ENCODE results near the gene TEX50. TPM values are rescaled to one million over a fixed set of nuclear protein-coding genes. Genes with fewer than 3 reads are reported as not detected.
"Not testable (repeated sequence)": the region's sequence is repeated elsewhere in the genome, so short reads cannot be mapped to it uniquely, and the experiment has no call there.

Gene TEX50
- total RNA-seq, 2 experiments from 2014 or later: not detected

DNA sequence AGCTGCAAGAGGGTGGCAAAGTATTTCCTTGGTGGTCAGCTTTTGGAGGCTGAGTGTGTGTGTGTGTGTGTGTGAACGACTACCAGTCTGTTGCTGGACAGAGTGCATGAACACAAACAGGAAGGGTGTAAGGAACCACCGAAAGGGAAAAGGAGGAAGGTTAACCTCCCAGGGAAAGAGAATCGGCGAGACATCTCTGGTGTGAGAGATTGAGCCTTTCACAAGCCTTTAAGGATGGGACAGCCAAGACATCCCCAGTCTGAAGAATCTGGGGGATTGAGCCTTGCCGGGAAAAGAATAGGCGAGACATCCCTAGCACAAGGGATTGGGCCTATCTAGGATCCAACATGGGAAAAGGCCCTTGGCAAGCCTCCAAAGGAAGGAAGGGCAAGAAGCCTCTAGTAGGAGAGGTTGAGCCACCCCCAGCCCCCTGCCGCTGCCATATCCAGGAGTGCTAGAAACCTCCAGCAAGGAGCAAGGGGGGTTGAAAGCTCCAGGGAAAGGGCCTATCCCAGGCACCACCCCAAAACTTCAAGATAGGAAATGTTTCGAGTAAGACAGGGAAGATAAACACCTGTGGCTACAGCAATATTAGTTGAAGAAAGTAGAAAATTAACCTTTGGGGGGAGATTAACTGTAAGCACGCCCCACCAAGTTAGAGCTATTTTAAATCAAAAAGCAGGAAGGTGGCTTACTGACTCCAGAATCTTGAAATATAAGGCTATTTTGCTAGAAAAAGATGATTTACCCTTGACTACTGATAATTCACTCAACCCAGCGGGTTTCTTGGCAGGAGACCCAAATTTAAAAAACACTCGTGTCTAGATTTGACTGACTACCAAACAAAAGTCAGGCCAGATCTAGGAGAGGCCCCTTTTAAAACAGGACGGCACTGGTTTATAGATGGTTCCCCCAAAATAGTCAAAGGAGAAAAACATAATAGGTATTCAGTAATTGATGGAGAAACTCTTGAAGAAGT is 3.2 kb downstream of the TEX50 start:
- DNase-seq: no peak
- Mint-ChIP-seq H3K4me1 (no peaks in the 10 kb centered on the region), H3K9me3 (peaks cover 3% of the 10 kb centered on the region), H3K4me3 (no peak overlapping the region), H3K27me3 (peaks cover 10% of the 10 kb centered on the region), H3K27ac (no peak overlapping the region), H3K36me3 (ENCODE audit: low read depth) (no peaks in the 10 kb centered on the region)
- POLR2A ChIA-PET: no interaction called here
- CTCF ChIA-PET: no interaction called here

GRCh38 chr1:173639102-173639501 is 4.0 kb downstream of the TEX50 start:
- no peaks in the 10 kb centered on the region for H3K36me3 Mint-ChIP-seq (ENCODE audit: low read depth)
- no peak for DNase-seq
- H3K9me3 Mint-ChIP-seq: peaks cover 3% of the 10 kb centered on the region
- no peaks in the 10 kb centered on the region for H3K4me1 Mint-ChIP-seq
- POLR2A ChIA-PET: no interaction called here
- H3K27me3 Mint-ChIP-seq: peaks cover 9% of the 10 kb centered on the region
- no peak overlapping the region for H3K27ac Mint-ChIP-seq
- CTCF ChIA-PET: no interaction called here
- H3K4me3 Mint-ChIP-seq: no peak overlapping the region

DNA sequence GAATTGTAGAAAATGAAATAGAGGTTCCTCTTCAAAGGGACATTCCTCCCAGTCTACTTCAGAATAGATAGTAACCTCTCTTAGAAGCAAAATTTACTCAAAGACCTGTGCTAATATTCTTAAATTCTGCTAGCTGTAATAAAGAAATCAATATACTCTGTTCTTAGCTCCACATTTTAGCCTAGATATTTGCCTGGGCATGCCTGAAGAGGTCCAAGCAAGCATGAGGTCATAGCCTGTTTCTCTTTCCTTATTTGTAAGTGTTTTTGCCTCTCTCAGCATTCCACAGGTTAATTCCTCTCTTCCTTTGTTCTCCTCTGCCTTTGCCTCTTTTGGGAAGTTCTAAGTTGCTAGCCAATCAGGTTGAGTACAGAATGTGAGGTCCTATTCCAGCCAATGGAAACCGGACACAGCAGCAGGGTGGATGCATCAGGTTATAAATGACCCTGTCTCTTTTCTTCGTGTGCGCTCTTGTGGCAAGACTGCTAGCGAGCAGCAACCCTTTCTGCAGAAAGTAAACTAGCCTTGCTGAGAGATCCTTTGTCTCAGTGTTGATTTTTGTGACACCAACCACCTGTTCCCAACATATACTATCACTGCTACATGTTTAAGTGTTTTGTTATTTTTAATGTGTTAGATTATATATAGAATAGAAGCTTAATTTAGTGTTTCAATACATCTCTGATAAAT is 7.5 kb downstream of the TEX50 start:
- H3K4me1 Mint-ChIP-seq; H3K27me3 Mint-ChIP-seq; H3K4me3 Mint-ChIP-seq; H3K27ac Mint-ChIP-seq; H3K36me3 Mint-ChIP-seq (ENCODE audit: low read depth); H3K9me3 Mint-ChIP-seq; POLR2A ChIA-PET; DNase-seq: not testable (repeated sequence)
- CTCF ChIA-PET: interaction anchor here (0.6 kb wide), 1 partner anchor 617 kb away, joined by 3 read pairs; no protein-coding TSS in a partner anchor

GRCh38 chr1:173646656-173647055 is 11.5 kb downstream of the TEX50 start:
- Mint-ChIP-seq H3K27ac (no peak overlapping the region), H3K4me1 (no peaks in the 10 kb centered on the region), H3K27me3 (peaks cover 14% of the 10 kb centered on the region), H3K9me3 (no peaks in the 10 kb centered on the region), H3K36me3 (ENCODE audit: low read depth) (no peaks in the 10 kb centered on the region), H3K4me3 (no peak overlapping the region)
- no peak for DNase-seq
- ChIA-PET CTCF (interaction anchor here (1.5 kb wide), 1 partner anchor 10 kb away, joined by 4 read pairs; no protein-coding TSS in a partner anchor), POLR2A (no interaction called here)

GRCh38 chr1:173648880-173649605 is 13.9 kb downstream of the TEX50 start:
- H3K9me3 Mint-ChIP-seq: no peaks in the 10 kb centered on the region

GRCh38 chr1:173660306-173660705 is 25.2 kb downstream of the TEX50 start:
- CTCF ChIA-PET: no interaction called here
- DNase-seq: no peak
- H3K4me3 Mint-ChIP-seq: no peak overlapping the region
- H3K27me3 Mint-ChIP-seq: peaks cover 10% of the 10 kb centered on the region
- H3K4me1 Mint-ChIP-seq: no peaks in the 10 kb centered on the region
- H3K27ac Mint-ChIP-seq: no peak overlapping the region
- H3K36me3 Mint-ChIP-seq (ENCODE audit: low read depth): no peaks in the 10 kb centered on the region
- POLR2A ChIA-PET: no interaction called here
- H3K9me3 Mint-ChIP-seq: no peaks in the 10 kb centered on the region

More at GRCh38 chr1:173648880-173649605, 13.9 kb downstream of the TEX50 start:
- Mint-ChIP-seq H3K36me3 (ENCODE audit: low read depth) (no peaks in the 10 kb centered on the region), H3K27me3 (peaks cover 30% of the 10 kb centered on the region), H3K4me3 (no peak overlapping the region), H3K4me1 (no peaks in the 10 kb centered on the region), H3K27ac (no peak overlapping the region)
- no peak for DNase-seq
- ChIA-PET CTCF (no interaction called here), POLR2A (no interaction called here)

GRCh38 chr1:173661271-173661670 is 26.1 kb downstream of the TEX50 start:
- no peaks in the 10 kb centered on the region for H3K4me1 Mint-ChIP-seq
- peaks cover 10% of the 10 kb centered on the region for H3K27me3 Mint-ChIP-seq
- H3K4me3 Mint-ChIP-seq: no peak overlapping the region

GRCh38 chr1:173661763-173662162 is 26.6 kb downstream of the TEX50 start:
- POLR2A ChIA-PET: no interaction called here

More at GRCh38 chr1:173661271-173661670, 26.1 kb downstream of the TEX50 start:
- DNase-seq: no peak
- POLR2A ChIA-PET: no interaction called here
- CTCF ChIA-PET: no interaction called here
- H3K27ac Mint-ChIP-seq: no peak overlapping the region
- no peaks in the 10 kb centered on the region for H3K9me3 Mint-ChIP-seq
- H3K36me3 Mint-ChIP-seq (ENCODE audit: low read depth): no peaks in the 10 kb centered on the region

GRCh38 chr1:173663159-173663558 is 28.0 kb downstream of the TEX50 start:
- ChIA-PET POLR2A (no interaction called here), CTCF (interaction anchor here (0.6 kb wide), 1 partner anchor 467 kb away, joined by 3 read pairs; no protein-coding TSS in a partner anchor)
- DNase-seq: no peak
- H3K9me3 Mint-ChIP-seq: no peaks in the 10 kb centered on the region
- peaks cover 16% of the 10 kb centered on the region for H3K27me3 Mint-ChIP-seq
- no peaks in the 10 kb centered on the region for H3K36me3 Mint-ChIP-seq (ENCODE audit: low read depth)
- H3K27ac Mint-ChIP-seq: no peak overlapping the region
- H3K4me3 Mint-ChIP-seq: no peak overlapping the region
- no peaks in the 10 kb centered on the region for H3K4me1 Mint-ChIP-seq

More at GRCh38 chr1:173661763-173662162, 26.6 kb downstream of the TEX50 start:
- CTCF ChIA-PET: no interaction called here
- Mint-ChIP-seq H3K4me1 (no peaks in the 10 kb centered on the region), H3K36me3 (ENCODE audit: low read depth) (no peaks in the 10 kb centered on the region), H3K27me3 (peaks cover 10% of the 10 kb centered on the region), H3K9me3 (no peaks in the 10 kb centered on the region), H3K4me3 (no peak overlapping the region), H3K27ac (no peak overlapping the region)
- no peak for DNase-seq

DNA sequence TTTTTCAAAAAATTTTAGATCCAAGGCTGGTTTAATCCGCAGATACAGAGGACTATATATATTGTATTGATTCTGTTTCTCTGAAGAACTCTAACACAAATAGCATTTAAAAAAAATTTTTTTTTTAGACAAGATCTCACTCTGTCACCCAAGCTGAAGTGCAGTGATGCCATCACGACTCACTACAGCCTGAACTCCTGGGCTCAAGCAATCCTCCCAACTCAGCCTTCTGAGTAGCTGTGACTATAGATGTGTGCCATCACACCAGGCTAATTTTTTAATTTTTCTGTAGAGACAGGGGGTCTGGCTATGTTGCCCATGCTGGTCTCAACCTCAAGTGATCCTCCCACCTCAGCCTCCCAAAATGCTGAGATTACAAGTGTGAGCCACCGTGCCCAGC is 31.5 kb downstream of the TEX50 start:
- POLR2A ChIA-PET: no interaction called here
- Mint-ChIP-seq H3K27me3 (peaks cover 29% of the 10 kb centered on the region), H3K36me3 (ENCODE audit: low read depth) (no peaks in the 10 kb centered on the region), H3K27ac (no peak overlapping the region), H3K9me3 (no peaks in the 10 kb centered on the region), H3K4me3 (no peak overlapping the region), H3K4me1 (peaks cover 15% of the 10 kb centered on the region)
- CTCF ChIA-PET: no interaction called here
- DNase-seq: no peak

DNA sequence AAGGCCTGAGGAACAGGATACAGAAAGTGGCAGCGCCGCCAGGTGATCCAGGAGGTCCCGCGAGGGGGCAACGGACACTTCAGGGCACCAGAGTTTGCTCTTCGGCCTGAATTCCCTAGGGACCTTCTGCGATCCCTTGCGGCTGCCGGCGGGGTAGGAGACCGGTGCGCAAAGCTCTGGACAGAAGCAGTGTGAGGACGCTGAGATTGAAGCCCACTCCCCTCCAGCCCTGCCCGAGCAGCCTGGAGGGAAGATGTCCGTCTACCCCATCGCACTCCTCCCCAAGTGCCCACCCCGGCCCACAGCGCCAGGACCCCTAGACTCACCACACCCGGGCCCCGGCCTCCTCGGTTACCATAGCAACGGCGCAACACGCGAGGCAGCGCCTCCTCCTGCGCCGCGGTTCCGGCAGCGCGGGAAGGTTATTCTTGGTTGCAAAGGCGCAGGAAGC is 34.4 kb downstream of the TEX50 start, which contains the start of gene ANKRD45:
Gene ANKRD45, minus strand, starts transcription at position 361 of the 451 bp plus-strand sequence. CDS start 10,433 bp downstream, outside the sequence.
- ChIA-PET POLR2A (no interaction called here), CTCF (no interaction called here)
- peak within 1 kb of the TSS; percentile 51 for H3K4me3 Mint-ChIP-seq
- H3K9me3 Mint-ChIP-seq: no peaks in the 10 kb centered on the region
- H3K36me3 Mint-ChIP-seq (ENCODE audit: low read depth): no peaks in the 10 kb centered on the region
- peaks cover 15% of the 10 kb centered on the region for H3K4me1 Mint-ChIP-seq
- peaks cover 28% of the 10 kb centered on the region for H3K27me3 Mint-ChIP-seq
- peak; percentile 31 for DNase-seq
- no peak within 1 kb of the TSS for H3K27ac Mint-ChIP-seq

DNA sequence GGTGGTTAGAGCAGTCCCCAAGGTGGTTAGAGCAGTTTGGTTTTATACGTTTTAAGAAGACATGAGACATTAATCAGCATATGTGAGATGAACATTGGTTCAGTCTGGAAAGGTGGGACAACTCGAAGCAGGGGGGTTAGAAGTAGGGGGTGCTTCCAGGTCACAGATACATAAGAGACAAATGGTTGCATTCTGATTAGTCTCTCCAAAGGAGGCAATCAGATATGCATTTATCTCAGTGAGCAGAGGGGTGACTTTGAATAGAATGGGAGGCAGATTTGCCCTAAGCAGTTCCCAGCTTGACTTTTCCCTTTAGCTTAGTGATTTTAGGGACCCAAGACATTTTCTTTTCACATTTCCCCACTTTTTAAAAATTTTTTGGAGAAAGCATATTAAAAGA is 39.4 kb downstream of the TEX50 start:
- peaks cover 21% of the 10 kb centered on the region for H3K27me3 Mint-ChIP-seq
- H3K36me3 Mint-ChIP-seq (ENCODE audit: low read depth); H3K4me1 Mint-ChIP-seq; H3K27ac Mint-ChIP-seq; CTCF ChIA-PET; POLR2A ChIA-PET; DNase-seq; H3K9me3 Mint-ChIP-seq; H3K4me3 Mint-ChIP-seq: not testable (repeated sequence)
